Measurements from ENCODE around the gene MATK. TPM values are rescaled to one million over a fixed set of nuclear protein-coding genes. Genes with fewer than 3 reads are reported as not detected.

Gene MATK
- total RNA-seq, 4 donors from 2014 or later = 2.1 to 5.8 (median 3.3) TPM

DNA sequence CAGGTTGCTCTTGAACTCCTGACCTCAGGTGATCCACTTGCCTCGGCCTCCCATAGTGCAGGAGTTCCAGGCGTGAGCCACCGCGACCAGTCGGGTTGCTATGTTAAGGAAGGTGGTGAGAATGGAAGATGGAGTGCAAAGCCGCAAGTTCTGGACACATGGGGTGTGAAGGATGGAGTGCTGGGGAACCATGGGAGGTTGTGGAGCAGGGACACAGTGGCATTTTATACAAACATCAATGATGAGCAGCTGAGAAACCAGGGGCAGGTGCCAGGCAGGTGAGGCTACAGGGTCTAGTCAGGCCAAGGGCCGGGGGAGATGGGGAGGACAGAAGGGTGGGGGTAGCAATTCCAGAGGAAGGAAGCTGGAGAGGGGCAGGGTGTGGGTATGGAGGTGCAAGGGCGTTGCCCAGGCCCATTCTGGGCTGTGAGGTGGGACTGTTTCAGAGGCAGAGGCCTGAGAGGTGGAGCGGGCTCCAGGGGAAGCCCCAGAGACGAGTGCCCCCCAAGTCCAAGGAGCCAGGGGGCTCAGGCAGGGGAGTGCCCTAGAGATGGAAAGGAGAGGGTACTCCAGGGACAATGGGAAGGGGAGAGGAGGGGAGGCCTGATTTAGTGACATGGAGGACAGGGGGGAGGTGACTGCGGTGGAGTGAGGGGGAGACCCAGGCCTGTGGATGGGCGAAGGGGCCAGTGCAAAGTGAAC, 12.2 kb downstream of the MATK start:
- H3K4me3 ChIP-seq (ENCODE audit: low read depth, poor library complexity, severe bottlenecking) = no peak overlapping the region
- TF ChIP-seq POLR2A (IDR thresholded peaks at IDR 0.05) = no peak
- TF ChIP-seq, protein P1, sequence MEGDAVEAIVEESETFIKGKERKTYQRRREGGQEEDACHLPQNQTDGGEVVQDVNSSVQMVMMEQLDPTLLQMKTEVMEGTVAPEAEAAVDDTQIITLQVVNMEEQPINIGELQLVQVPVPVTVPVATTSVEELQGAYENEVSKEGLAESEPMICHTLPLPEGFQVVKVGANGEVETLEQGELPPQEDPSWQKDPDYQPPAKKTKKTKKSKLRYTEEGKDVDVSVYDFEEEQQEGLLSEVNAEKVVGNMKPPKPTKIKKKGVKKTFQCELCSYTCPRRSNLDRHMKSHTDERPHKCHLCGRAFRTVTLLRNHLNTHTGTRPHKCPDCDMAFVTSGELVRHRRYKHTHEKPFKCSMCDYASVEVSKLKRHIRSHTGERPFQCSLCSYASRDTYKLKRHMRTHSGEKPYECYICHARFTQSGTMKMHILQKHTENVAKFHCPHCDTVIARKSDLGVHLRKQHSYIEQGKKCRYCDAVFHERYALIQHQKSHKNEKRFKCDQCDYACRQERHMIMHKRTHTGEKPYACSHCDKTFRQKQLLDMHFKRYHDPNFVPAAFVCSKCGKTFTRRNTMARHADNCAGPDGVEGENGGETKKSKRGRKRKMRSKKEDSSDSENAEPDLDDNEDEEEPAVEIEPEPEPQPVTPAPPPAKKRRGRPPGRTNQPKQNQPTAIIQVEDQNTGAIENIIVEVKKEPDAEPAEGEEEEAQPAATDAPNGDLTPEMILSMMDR (IDR thresholded peaks at IDR 0.05) = no peak
- no peak for DNase-seq (ENCODE audit: low spot score in 2 of 2)
- 73 to 83% methylated on average over 12 of the region's 12 CpGs for WGBS, 2 donors
- intact Hi-C loops (cut with DNase I; ENCODE audit: low total_unique reads) = no loop called here

DNA sequence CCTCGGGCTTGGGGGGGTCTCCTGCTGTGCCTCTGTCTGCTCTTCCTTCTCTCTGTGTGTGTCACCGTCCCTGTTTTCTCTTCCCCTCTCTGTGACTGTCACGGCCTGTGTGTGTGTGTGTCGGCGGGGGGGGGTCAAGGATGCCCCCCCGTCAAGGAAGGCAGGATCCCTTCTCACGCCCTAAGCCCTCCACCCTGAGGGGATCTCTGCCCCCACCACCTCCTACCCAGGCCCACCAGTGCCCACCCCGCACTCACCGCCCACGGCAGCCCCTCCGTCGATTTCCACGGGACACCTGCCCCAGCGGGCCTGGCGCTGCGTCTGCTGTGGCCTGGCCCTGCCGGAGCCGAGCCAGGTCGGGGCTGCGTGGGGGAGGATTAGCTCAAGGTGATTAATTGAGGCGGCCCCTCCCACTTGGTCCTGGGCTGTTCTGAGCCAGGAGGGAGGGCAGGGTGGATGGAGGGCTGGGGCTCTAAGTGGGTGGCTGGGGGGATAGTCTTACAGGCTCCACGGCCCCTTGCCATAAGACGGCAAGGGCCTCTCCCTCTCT, 14.2 kb downstream of the MATK start, which contains the start of gene RAX2:
TSS of gene RAX2 (minus strand) at position 323 of the 550 bp plus-strand sequence. CDS start 486 bp downstream, outside the sequence.
- no peak for DNase-seq (ENCODE audit: low spot score in 2 of 2)
- no peak within 1 kb of the TSS for H3K4me3 ChIP-seq (ENCODE audit: low read depth, poor library complexity, severe bottlenecking)
- TF ChIP-seq, protein P1 (IDR thresholded peaks at IDR 0.05) = no peak
- no peak for TF ChIP-seq POLR2A (IDR thresholded peaks at IDR 0.05)
- WGBS, 2 donors = 28 to 30% methylated on average over 21 to 23 of the region's 23 CpGs
- intact Hi-C loops (cut with DNase I; ENCODE audit: low total_unique reads) = no loop called here

DNA sequence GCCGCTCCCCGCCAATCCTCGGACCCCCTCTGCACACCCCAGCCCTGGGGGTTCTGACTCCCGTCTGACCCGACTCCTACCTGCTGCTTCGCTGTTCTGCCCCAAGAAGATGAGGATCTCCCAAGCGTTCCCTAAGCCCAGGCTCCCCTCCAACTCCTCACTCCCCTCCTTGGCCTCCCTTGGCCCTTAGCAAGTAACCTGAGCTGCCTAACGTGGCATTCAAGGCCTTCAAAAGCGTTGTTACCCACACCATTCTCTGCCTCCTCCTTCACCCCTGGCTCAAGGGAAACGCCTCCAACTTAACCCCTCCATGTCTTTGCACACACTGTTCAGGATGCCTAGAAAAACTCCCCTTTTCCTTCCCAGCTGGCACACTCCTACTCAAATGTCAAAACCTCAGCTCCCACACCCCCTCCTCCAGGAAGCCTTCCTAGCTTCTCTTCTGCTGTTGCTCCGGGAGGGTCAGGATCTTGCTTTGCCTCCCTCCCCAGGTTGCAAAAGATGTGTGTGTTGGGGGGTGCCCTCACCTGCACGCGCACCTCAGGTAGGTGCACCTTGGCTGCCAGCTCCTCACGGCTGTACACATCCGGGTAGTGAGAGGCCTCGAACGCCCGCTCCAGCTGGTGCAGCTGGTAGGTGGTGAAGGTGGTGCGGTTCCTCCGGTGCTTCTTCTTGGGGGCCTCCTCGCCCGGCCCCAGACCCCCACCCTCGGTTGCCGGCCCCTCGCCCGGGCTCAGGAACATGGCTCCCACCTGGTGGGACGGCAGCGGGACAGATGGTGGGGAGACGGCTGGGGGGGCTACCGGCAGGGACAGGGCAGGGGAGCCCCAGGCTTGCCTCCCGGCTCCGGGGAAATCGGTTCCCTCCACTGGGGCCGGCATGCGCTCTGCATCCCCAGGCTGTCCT, 14.9 kb downstream of the MATK start:
- DNase-seq (ENCODE audit: low spot score in 2 of 2) = no peak
- no peak overlapping the region for H3K4me3 ChIP-seq (ENCODE audit: low read depth, poor library complexity, severe bottlenecking)
- TF ChIP-seq, protein P1 (IDR thresholded peaks at IDR 0.05) = no peak
- 68 to 76% methylated on average over 31 to 34 of the region's 35 CpGs for WGBS, 2 donors
- intact Hi-C loops (cut with DNase I; ENCODE audit: low total_unique reads) = no loop called here

DNA sequence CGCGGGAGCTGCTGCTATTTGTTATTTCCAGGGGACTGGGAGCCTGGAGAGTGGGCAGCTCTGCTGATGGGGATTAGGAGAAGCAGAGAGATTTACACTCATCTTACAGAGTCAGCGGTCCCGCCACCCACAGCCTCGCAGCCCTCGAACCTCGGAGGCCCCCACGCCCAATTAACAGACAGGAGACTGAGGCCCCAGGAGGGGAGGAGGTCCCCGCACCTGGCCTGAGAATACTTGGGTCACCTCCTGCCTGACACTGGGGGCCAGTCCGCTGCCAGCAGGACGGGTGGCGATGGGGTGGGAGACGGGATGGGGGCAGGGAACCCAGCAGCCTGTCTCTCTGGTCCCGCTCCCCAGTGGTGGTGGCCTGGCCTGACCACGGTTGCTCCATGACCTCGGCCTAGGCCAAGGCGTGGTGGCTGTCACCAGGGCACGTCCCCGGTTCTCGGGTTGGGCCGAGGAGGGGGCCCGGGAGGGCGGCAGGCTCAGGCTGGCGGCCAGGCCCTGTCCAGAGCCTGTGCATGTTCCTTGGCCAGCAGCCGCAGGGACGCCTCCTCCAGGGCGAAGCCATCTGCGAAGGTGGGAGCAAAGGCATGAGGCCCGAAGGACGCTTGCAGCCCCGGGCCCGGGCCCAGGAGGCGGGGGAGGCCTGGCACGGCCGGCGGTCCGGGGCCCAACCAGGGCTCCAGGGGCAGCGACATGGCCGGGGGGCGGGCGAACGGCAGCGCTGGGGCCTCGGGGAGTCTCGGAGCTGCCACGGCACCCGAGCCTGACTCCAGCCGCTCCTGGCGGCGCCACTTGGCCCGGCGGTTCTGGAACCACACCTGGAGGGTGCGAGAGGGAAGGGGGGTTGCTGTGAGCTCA, 15.8 kb downstream of the MATK start:
- no peak for DNase-seq (ENCODE audit: low spot score in 2 of 2)
- intact Hi-C loops (cut with DNase I; ENCODE audit: low total_unique reads) = no loop called here
- TF ChIP-seq POLR2A (IDR thresholded peaks at IDR 0.05) = no peak
- TF ChIP-seq, protein P1 (IDR thresholded peaks at IDR 0.05) = no peak
- H3K4me3 ChIP-seq (ENCODE audit: low read depth, poor library complexity, severe bottlenecking) = no peak overlapping the region
- WGBS, 2 donors = 70 to 71% methylated on average over 29 to 48 of the region's 53 CpGs

DNA sequence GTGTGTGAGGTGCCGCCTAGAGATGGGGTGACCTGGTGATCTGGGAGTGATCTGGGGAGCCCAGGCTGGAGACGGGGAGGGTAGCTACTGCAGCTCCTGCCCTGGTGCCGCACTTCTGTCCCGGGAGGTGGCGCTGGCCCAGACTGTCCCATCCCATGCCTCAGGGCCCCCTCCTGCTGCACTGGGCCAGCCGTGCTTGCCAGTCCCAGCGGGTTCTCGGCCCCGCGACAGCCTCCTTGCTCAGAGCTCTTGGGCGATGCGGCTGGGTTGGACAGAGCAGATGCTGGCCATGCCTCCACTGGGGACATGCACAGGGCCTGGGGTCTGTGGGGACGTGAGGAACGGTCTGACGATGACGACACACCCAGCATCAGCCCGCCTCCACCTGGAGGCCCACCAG, 16.7 kb downstream of the MATK start:
- intact Hi-C loops (cut with DNase I; ENCODE audit: low total_unique reads) = no loop called here
- 83% methylated on average over 8 to 15 of the region's 17 CpGs for WGBS, 2 donors
- no peak for TF ChIP-seq POLR2A (IDR thresholded peaks at IDR 0.05)
- TF ChIP-seq, protein P1 (IDR thresholded peaks at IDR 0.05) = no peak
- no peak for DNase-seq (ENCODE audit: low spot score in 2 of 2)
- no peak overlapping the region for H3K4me3 ChIP-seq (ENCODE audit: low read depth, poor library complexity, severe bottlenecking)
